H1 (cell line): ENCODE measurements around the gene ASB16. TPM values are rescaled to one million over a fixed set of nuclear protein-coding genes. Genes with fewer than 3 reads are reported as not detected.

Source experiments
- CTCF ChIA-PET: fragments of 300-600 bp; sonication (Branson Sonifier 250); formaldehyde crosslinking; loops from one replicate; lab custom pipeline; 2021; ENCODE audit not compliant: partially characterized antibody; lab: Charles Lee
- POLR2A ChIA-PET: fragments of 300-600 bp; sonication (Branson Sonifier 250); formaldehyde crosslinking; loops from one replicate; lab custom pipeline; 2021; ENCODE audit warnings: inconsistent platforms; ENCODE audit not compliant: partially characterized antibody; lab: Charles Lee
- DNase-seq, 2 experiments: peaks; one replicate each; pipeline versions ENCODE4 v3.0.0 to v3.0.0-alpha.2; 2010 to 2022; ENCODE audit warnings: low spot score in 2 of 2, low read depth in 1 of 2, mixed read lengths in 1 of 2
- FAIRE-seq: peaks from 2 replicates; lab custom pipeline; 2011; peaks lifted over from hg19 to GRCh38; lab: Jason Lieb, UNC
- H2AFZ ChIP-seq: 2 replicates; pipeline ENCODE4 v1.8.1; 2012; ENCODE audit warnings: low read length, inconsistent platforms
- H2AK5ac ChIP-seq: 2 replicates; pipeline ENCODE4 v1.6.1; 2013; ENCODE audit warnings: low read depth, low read length
- H2BK120ac ChIP-seq: replicated peaks from 2 replicates; pipeline ENCODE3; 2013; ENCODE audit warnings: low read depth, low read length, inconsistent platforms
- H2BK12ac ChIP-seq: 2 replicates; pipeline ENCODE4 v1.6.1; 2013; ENCODE audit warnings: low read depth, low read length
- H2BK15ac ChIP-seq: 2 replicates; pipeline ENCODE4 v1.6.1; 2013; ENCODE audit warnings: low read length
- H2BK20ac ChIP-seq: 2 replicates; pipeline ENCODE4 v1.6.1; 2013; ENCODE audit warnings: low read length
- H2BK5ac ChIP-seq: 2 replicates; pipeline ENCODE4 v1.6.1; 2013; ENCODE audit warnings: low read depth, low read length
- H3K14ac ChIP-seq: 2 replicates; pipeline ENCODE4 v1.6.1; 2013; ENCODE audit warnings: inconsistent platforms; ENCODE audit not compliant: insufficient read length
- H3K18ac ChIP-seq: 2 replicates; pipeline ENCODE4 v1.6.1; 2013; ENCODE audit warnings: low read length; ENCODE audit errors: extremely low read depth
- H3K23ac ChIP-seq: 2 replicates; pipeline ENCODE4 v1.6.1; 2013; ENCODE audit warnings: inconsistent platforms; ENCODE audit not compliant: insufficient read length
- H3K23me2 ChIP-seq: 2 replicates; pipeline ENCODE4 v1.6.1; 2013; ENCODE audit warnings: low read depth, low read length
- H3K27ac ChIP-seq: 2 replicates; pipeline ENCODE4 v1.6.1; 2011; ENCODE audit warnings: low read depth, low read length, inconsistent platforms
- H3K27me3 ChIP-seq, 4 experiments: replicated peaks in 1 of 4; 1 replicate in 1 of 4; 2 replicates in 3 of 4; pipeline versions ENCODE4 v1.6.1 to v1.8.1; 2011 to 2013; ENCODE audit warnings: low read length in 3 of 4, mild to moderate bottlenecking in 3 of 4, inconsistent platforms in 2 of 4, mixed read lengths in 2 of 4, moderate library complexity in 1 of 4; ENCODE audit not compliant: control insufficient read depth in 3 of 4, insufficient read depth in 3 of 4; ENCODE audit errors: extremely low read depth in 1 of 4
- H3K36me3 ChIP-seq, 4 experiments: 2 replicates each; pipeline versions ENCODE4 v1.6.1 to v1.8.1; 2011 to 2013; ENCODE audit warnings: mild to moderate bottlenecking in 4 of 4, low read length in 3 of 4, moderate library complexity in 2 of 4, control low read depth in 1 of 4, inconsistent platforms in 1 of 4; ENCODE audit not compliant: insufficient read depth in 4 of 4, control insufficient read depth in 2 of 4
- H3K4ac ChIP-seq: replicated peaks from 2 replicates; pipeline ENCODE3; 2013; ENCODE audit warnings: low read length, low read depth, mixed read lengths, inconsistent platforms; ENCODE audit not compliant: insufficient read length
- H3K4me1 ChIP-seq, 4 experiments: replicated peaks in 1 of 4; 1 replicate in 1 of 4; 2 replicates in 3 of 4; pipeline versions ENCODE4 v1.6.1 to v1.8.1; 2011 to 2013; ENCODE audit warnings: low read length in 3 of 4, inconsistent platforms in 2 of 4, mixed read lengths in 1 of 4; ENCODE audit not compliant: insufficient read depth in 4 of 4, control insufficient read depth in 3 of 4
- H3K4me2 ChIP-seq, 2 experiments: 2 replicates each; pipeline versions ENCODE4 v1.6.1 to v1.8.1; 2011 to 2013; ENCODE audit warnings: low read depth in 2 of 2, low read length in 2 of 2, control low read depth in 1 of 2, inconsistent platforms in 1 of 2, mild to moderate bottlenecking in 1 of 2; ENCODE audit not compliant: insufficient read depth in 1 of 2
- H3K4me3 ChIP-seq, 4 experiments: fragments of 200-600, 300-600 bp in 1 of 4; sonication (generic), shearing (Covaris generic), sonication (Bioruptor Twin) in 1 of 4; 2 replicates each; pipeline versions ENCODE4 v1.5.1 to v1.8.1; 2011 to 2016; ENCODE audit warnings: low read length in 4 of 4, low read depth in 3 of 4, control low read depth in 2 of 4, inconsistent platforms in 2 of 4, mild to moderate bottlenecking in 2 of 4, mixed read lengths in 1 of 4, moderate library complexity in 1 of 4; ENCODE audit not compliant: insufficient read depth in 2 of 4; ENCODE audit errors: extremely low read depth in 1 of 4
- H3K56ac ChIP-seq: replicated peaks from 2 replicates; pipeline ENCODE3; 2013; ENCODE audit warnings: low read depth, mild to moderate bottlenecking, mixed read lengths, low read length, inconsistent platforms; ENCODE audit not compliant: insufficient read length
- H3K79me1 ChIP-seq: 2 replicates; pipeline ENCODE4 v1.6.1; 2013; ENCODE audit warnings: low read depth, low read length, control low read depth
- H3K79me2 ChIP-seq, 2 experiments: 2 replicates each; pipeline versions ENCODE4 v1.6.1 to v1.8.1; 2012 to 2013; ENCODE audit warnings: low read length in 2 of 2, mild to moderate bottlenecking in 2 of 2, inconsistent platforms in 1 of 2; ENCODE audit not compliant: insufficient read depth in 2 of 2, control insufficient read depth in 1 of 2
- H3K9ac ChIP-seq, 4 experiments: replicated peaks in 1 of 4; 1 replicate in 1 of 4; 2 replicates in 3 of 4; pipeline versions ENCODE4 v1.6.1 to v1.8.1; 2011 to 2013; ENCODE audit warnings: low read depth in 3 of 4, low read length in 3 of 4, control low read depth in 2 of 4, mild to moderate bottlenecking in 2 of 4, moderate library complexity in 2 of 4, inconsistent platforms in 1 of 4; ENCODE audit errors: extremely low read depth in 1 of 4
- H3K9me3 ChIP-seq, 2 experiments: 2 replicates each; pipeline versions ENCODE4 v1.6.1 to v1.8.1; 2012 to 2013; ENCODE audit warnings: mild to moderate bottlenecking in 2 of 2, moderate library complexity in 2 of 2, control low read depth in 1 of 2, inconsistent platforms in 1 of 2, low read depth in 1 of 2, low read length in 1 of 2, mixed read lengths in 1 of 2; ENCODE audit not compliant: insufficient read depth in 2 of 2
- H4K20me1 ChIP-seq, 2 experiments: replicated peaks in 1 of 2; 2 replicates each; pipeline versions ENCODE3 to v1.8.1; 2011 to 2013; ENCODE audit warnings: inconsistent platforms in 2 of 2, low read length in 2 of 2, mild to moderate bottlenecking in 1 of 2; ENCODE audit not compliant: insufficient read depth in 2 of 2, control insufficient read depth in 1 of 2
- H4K5ac ChIP-seq: 2 replicates; pipeline ENCODE4 v1.6.1; 2013; ENCODE audit warnings: low read length, low read depth, mixed read lengths, inconsistent platforms; ENCODE audit not compliant: insufficient read length
- H4K8ac ChIP-seq: 2 replicates; pipeline ENCODE4 v1.8.0; 2013; ENCODE audit warnings: mild to moderate bottlenecking, moderate library complexity, low read length, inconsistent platforms; ENCODE audit not compliant: insufficient read depth; ENCODE audit errors: extremely low read depth
- H4K91ac ChIP-seq: replicated peaks from 2 replicates; pipeline ENCODE3; 2013; ENCODE audit warnings: low read length, mixed read lengths, inconsistent platforms; ENCODE audit not compliant: insufficient read length
- BACH1 ChIP-seq: IDR thresholded peaks from 2 replicates; pipeline ENCODE4 v1.6.1; 2012; ENCODE audit warnings: low read length, improper control_type of control experiment
- CBX8 ChIP-seq: fragments of 300-800, 300-1000 bp; sonication (generic); IDR thresholded peaks from 2 replicates; pipeline ENCODE4 v1.7.1; 2016; ENCODE audit warnings: low read depth, low read length, borderline replicate concordance
- CEBPB ChIP-seq: IDR thresholded peaks from 2 replicates; pipeline ENCODE4 v1.6.1; 2012; ENCODE audit warnings: low read depth, low read length
- CHD1 ChIP-seq: IDR thresholded peaks from 2 replicates; pipeline ENCODE4 v1.6.1; 2012; ENCODE audit warnings: low read depth, low read length, improper control_type of control experiment
- GABPA ChIP-seq: IDR thresholded peaks from 2 replicates; pipeline ENCODE4 v1.6.1; 2011; ENCODE audit warnings: mild to moderate bottlenecking, low read length, moderate library complexity, borderline replicate concordance; ENCODE audit not compliant: insufficient read depth
- NRF1 ChIP-seq: IDR thresholded peaks from 2 replicates; pipeline ENCODE4 v1.6.1; 2011; ENCODE audit warnings: mild to moderate bottlenecking, low read depth, low read length, improper control_type of control experiment
- RXRA ChIP-seq: IDR thresholded peaks from 2 replicates; pipeline ENCODE4 v1.6.1; 2011; ENCODE audit warnings: low read depth, mild to moderate bottlenecking, low read length, moderate library complexity; ENCODE audit not compliant: insufficient read depth
- WGBS, 2 experiments: shearing (Covaris generic) in 1 of 2; methylation state at CpG; one replicate each; pipeline versions ENCODE4 v1.1.6 to v1.1.7; 2013 to 2015; ENCODE audit warnings: low lambda C conversion rate in 2 of 2, mixed read lengths in 2 of 2, inconsistent platforms in 1 of 2, low coverage in 1 of 2, missing lambda C conversion rate in 1 of 2; ENCODE audit not compliant: insufficient replicate concordance in 2 of 2, insufficient coverage in 1 of 2, insufficient read length in 1 of 2; ENCODE audit errors: extremely low coverage in 1 of 2, missing lambda C conversion rate in 1 of 2; 5-methylcytosine and 5-hydroxymethylcytosine counted together
- polyA plus RNA-seq, 7 experiments: library from polyadenylated mRNA; depleted of rRNA in 3 of 7; stranded (reverse) in 5 of 7; unstranded in 2 of 7; fragments of >200 nt in 5 of 7; fragments of 200-250 nt in 2 of 7; gene quantifications; 1 replicate in 5 of 7; 2 replicates in 1 of 7; 4 replicates in 1 of 7; pipeline versions ENCODE4 v1.2.1 to v1.2.3, GENCODE V29; 2011 to 2013; ENCODE audit warnings: missing spikeins in 2 of 7, mixed read lengths in 2 of 7
- total RNA-seq: library from RNA; stranded (reverse); fragmentation: NEBNext Ultra II Directional; extraction: Animal tissue kit (Norgen Biotek cat#: 25700); gene quantifications from 2 replicates; pipeline ENCODE4 v1.2.1, GENCODE V29; 2021

Gene ASB16
- total and polyA plus RNA-seq, 2 of the 8 experiments (the other 6 are each of a cell fraction or from before 2014, with no cell fraction given) = 0.05 TPM; not detected in 1

DNA sequence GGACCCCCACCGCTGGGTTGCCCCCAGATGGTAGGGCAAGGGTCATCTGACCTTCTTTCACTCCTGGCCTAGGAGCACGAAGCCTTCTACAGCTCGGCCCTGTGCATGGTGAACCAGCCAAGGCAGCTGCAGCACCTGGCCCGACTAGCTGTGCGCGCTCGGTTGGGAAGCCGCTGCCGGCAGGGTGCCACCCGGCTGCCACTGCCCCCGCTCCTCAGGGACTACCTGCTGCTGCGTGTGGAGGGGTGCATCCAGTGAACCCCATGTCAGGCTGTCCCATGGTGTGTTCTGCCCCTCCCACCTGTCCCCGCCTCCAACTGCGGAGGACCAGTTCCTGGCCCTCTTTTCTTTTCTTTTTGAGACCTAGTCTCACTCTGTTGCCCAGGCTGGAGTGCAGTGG is 7.6 kb downstream of the ASB16 start:
- 98% methylated on average over 14 of the region's 14 CpGs; no CpG with 5 or more reads in 1 of the 2 experiments for WGBS, 2 experiments
- DNase-seq = no peak
- Histone ChIP-seq H4K20me1 (peaks cover 2 to 6% of the 10 kb centered on the region in 2 experiments), H3K18ac (no peak overlapping the region), H4K91ac (no peak overlapping the region), H2BK12ac (no peak overlapping the region), H2BK5ac (no peak overlapping the region), H3K79me1 (0 out of 2 replicates have a peak, but pooled peaks cover 3% of the 10 kb centered on the region), H3K9me3 (no peaks in the 10 kb centered on the region), H3K27ac (no peak overlapping the region), H3K14ac (no peak overlapping the region), H3K56ac (no peak overlapping the region), H3K4ac (no peak overlapping the region), H2BK20ac (no peak overlapping the region), H3K4me1 (no peaks in the 10 kb centered on the region), H3K9ac (no peak overlapping the region), H3K4me3 (no peak overlapping the region), H2BK120ac (no peak overlapping the region), H2AFZ (no peak overlapping the region), H3K36me3 (peaks cover 10 to 25% (median 20%) of the 10 kb centered on the region in 4 experiments), H3K23ac (no peak overlapping the region), H4K5ac (no peak overlapping the region), H2AK5ac (no peak overlapping the region), H3K27me3 (no peaks in the 10 kb centered on the region), H2BK15ac (no peak overlapping the region)
- ChIA-PET CTCF (interaction anchor here (0.5 to 1.9 kb wide), 2 partner anchors 10 to 51 kb away, joined by 5 to 8 read pairs; no protein-coding TSS in a partner anchor), POLR2A (interaction anchor here (1.1 to 8.7 kb wide), 2 partner anchors 6 to 9 kb away, joined by 3 to 84 read pairs; partner anchors contain the start of gene TMUB2)
- no peak for TF ChIP-seq RXRA
- TF ChIP-seq GABPA = no peak
- TF ChIP-seq CBX8 = no peak
- TF ChIP-seq NRF1 = no peak
- no peak for TF ChIP-seq BACH1
- TF ChIP-seq CEBPB = no peak
- no peak for TF ChIP-seq CHD1
- TF ChIP-seq, all 59 proteins: peak for 0
- Histone ChIP-seq H3K23me2 (no peaks in the 10 kb centered on the region), H3K4me2 (no peak overlapping the region), H4K8ac (no peak overlapping the region), H3K79me2 (peaks cover 2 to 5% of the 10 kb centered on the region in 2 experiments; a peak in 3 of 4 replicates)
- no peak for FAIRE-seq
